GM18511 (cell line): ENCODE data around the gene A4GNT.

Experiments
- ATAC-seq: cut with Tn5 transposase; IDR thresholded peaks from one replicate; pipeline ENCODE4 v1.9.1; 2021; ENCODE audit warnings: mild to moderate bottlenecking, moderate library complexity; ENCODE audit not compliant: unreplicated experiment

A4GNT gene

DNA sequence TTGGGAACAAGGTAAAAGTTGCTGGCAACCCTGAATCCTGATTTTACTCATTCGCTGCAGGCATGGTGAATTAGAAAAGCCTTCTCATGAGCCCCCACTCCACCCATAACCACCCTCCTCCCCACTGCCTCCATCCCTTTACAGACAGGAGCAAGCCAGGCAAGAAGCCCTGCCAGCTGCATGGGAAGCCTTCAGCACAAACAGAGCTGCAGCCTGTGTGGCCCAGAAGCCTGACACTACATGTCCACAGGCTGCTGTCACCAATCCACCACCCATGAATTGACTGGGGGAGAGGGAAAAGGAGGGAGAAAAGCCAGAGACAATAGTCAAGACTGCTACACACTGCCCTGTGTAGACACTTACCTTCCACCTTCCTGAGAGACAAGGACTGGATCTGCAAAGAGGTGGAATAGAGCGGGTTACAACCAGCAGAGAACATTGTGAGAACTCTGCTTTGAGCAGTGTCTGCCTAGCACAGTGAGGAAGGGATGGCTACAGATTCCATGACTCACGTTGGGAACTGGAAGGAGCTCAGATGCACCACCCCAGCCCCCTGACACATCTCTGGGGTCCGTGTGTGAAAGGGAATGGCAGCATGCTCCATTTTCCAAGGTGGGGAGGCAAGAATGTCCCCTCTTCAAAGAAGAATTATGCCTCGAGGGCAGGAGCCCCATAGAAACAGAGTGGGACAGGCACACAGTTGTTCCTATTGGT, 50.7 kb downstream of the A4GNT start:
- no peak for ATAC-seq

DNA sequence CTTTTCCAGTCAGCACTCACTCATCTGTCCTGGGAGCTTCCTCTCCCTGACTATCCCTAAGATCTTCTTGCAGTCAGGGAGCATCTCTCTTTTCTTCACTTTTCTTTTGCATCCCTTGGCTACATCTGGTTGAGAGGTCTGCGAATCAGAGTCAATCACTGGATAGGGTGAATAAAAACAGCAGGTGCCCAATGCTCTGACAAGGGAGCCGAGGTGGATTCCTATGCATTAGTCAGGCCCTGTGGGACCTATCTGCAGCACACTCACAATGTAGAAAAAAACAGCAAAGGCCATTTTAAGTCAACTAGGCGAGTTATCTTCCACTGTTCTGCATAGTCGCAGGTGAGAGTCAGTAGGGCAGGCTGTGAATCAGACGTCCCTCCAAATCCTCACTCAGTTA, 52.3 kb downstream of the A4GNT start:
- no peak for ATAC-seq

DNA sequence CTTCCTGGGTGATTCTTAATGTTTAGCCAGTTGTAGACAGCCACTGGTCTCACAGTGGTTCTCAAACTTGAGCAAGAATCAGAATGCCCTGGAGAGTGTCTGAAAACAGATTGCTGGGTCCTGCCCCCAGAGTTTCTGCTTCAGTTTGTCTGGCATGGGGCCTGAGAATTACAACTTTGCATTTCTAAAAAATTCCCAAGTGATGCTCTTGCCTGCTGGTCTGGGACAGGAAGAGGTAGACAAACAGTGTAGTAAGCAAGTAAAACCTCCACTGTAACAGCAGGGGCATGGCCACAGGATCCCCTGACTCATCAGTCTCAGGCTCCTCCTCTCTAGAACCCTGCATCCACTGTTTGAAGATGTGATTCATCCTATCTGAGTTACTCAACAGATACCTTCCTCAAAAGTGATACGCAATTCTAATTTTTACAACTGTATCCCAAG, 53.3 kb downstream of the A4GNT start:
- ATAC-seq = no peak

DNA sequence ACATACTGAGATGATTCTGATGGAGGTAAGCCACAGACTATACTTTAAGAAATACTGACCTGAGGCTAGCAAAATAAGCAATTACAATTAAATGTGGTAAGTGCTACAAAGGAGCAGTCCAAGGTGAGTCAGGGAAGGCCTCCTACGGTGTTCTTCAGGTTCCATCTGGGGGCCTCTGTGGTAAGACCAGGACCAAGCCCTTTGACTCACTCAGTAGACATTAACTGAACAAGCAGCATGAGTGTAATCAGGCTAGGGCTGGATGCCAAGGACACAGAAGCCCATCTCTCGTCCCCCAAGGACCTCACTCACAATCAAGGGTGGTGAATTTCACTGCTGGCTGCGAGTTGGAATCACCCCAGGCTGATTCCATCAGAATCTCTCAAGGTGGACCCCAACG, 54.1 kb downstream of the A4GNT start:
- no peak for ATAC-seq
